ENCODE measurements around the gene EMX2.
A peak's percentile ranks its signal among the peaks of the same experiment; 100 is the strongest.
"Not testable (repeated sequence)": the region's sequence is repeated elsewhere in the genome, so short reads cannot be mapped to it uniquely, and the experiment has no call there.

EMX2 gene

GRCh38 chr10:117542706-117543224 is at the start of gene EMX2:
TSS of gene EMX2 (plus strand) at chr10:117542746. CDS start at chr10:117543268, 522 bp downstream.
- FAIRE-seq, result no peak

DNA sequence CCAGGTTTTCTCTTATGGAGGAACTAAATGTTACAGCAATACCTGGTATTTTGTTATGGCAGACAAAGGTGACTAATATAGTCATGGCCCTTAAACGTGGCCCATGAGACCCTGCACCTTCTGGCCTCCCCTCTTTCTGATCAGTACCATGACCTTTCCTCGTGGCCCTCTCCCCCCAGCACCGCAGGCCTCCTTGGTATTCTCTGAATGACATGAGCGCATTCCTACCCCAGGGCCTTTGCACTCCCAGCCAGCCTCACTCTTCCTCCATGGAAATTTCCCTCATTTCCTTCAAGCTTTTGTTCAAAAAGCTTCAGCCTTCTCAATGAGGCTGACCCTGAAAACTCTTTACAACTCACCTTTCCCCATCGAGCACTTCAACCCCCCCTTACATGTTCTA is 46.5 kb upstream of the EMX2 start:
- no peak for FAIRE-seq

DNA sequence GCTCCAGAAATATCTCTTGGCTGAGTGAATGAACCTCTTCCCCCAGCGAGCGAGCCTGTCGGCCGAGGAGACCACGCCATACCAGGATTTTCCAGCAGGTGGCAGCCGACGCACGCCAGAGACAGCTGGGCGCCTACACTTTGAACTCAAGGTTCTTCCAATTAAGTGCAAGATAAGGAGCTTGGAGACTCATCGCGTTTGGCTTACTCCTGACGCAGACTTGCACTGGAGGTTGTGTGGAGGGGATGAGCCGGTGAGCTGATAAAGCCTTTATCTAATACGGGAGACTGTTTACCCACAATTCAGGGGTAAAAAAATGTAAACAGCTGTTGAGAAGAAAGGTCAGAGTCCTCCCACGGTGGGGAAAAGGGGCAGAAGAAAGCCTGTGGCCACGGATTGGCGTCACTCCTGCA is 45.9 kb upstream of the EMX2 start:
- peak; percentile 88 for FAIRE-seq

DNA sequence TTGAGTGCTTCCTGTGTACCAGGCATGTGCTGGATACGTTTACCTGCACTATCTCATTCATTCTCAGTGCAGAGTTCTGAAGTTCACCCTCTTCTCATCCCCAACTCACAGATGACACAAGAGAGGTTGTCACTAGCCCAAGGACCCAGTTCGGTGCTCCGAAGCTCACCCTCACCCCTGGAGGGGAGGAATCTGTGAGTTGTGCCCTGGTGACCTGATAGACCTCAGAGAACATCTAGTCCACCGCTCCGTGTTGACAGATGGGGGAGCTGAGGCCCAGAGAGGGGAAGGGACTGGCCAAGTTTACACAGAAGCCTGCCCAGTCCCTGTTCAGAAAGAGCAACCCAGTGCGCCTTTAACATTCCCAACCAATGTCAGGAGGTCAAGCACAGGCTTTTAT is 44.8 kb upstream of the EMX2 start:
- no peak for FAIRE-seq

GRCh38 chr10:117499248-117500105 is 43.1 kb upstream of the EMX2 start:
- no peak for FAIRE-seq

GRCh38 chr10:117500456-117500855 is 42.1 kb upstream of the EMX2 start:
- no peak for FAIRE-seq

DNA sequence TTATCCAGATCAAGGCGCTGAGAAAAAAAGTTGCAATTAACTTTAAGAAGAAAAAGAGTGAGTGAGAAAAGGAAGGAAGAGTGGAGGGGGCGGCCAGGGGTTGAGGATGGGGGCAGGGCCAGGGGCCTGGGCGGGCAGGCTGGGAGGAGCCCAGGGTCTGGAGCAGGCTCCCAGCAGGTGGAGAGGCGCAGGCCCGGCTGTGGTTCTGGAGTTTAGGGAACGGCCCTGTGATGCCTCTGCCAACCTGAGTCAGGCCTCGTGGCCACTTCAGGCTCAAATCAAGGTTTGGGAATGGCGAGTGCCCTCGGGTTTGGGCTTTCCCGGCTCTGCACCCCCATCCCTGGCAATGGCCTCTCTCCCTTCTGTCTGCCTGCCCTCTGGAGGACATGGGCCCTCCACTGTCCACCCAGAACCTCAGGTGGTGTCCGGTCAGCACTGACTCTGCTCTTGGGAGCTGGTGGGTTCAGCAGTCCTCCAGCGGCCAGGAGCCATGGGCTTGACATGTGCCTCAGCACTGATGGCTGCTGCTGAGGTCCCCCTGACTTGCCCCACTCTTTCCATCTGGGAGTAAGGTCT is 41.0 kb upstream of the EMX2 start:
- no peak for FAIRE-seq

- no peak for FAIRE-seq
Observed at GRCh38 chr10:117502421-117503243, 39.9 kb upstream of the EMX2 start.

DNA sequence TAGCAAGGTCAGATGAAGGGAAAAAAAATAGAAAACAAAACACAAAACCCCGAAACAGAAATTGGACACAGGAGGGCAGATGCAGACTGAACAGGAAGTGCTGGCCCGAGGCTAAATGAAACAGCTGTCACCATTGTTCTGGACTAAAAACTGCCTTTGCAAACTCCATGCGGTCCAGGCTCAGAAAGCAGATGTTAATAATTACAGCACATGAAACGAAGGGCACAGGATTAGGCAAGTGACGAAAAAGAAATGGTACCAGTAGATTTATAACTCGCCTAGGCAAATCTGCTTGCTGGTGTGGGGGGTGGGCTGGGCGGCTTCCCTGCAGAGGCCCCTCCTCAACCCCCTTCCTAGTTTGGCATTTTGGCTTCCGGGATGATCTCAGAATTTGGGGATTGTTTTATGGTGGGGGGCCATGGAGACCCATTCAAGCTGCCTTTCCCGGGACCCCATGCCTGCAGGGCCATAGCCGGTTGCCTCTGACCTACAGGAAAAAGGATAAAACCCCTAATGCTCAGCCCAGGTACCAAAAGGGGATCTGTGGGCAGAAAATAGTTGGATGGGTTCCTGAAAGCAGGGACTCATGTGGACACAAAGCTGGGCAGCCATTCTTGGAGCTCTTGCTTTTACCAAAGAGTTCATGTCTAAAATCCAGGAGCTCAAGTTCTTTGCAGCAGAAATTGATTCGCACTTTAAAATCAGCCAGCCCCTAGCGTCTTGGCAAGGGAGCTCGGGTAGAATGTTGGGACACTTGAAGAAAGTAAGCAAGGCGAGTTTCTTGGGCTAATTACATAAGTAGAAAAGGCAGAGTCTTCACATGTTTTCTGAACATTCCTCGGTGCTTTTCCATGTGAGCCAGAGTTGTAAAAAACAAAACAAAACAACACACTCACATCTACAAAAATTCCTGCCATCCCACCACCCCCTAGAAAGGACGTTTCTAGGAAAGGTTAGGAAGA is 39.0 kb upstream of the EMX2 start:
- FAIRE-seq, result peak; percentile 90

- FAIRE-seq, result no peak
Observed at GRCh38 chr10:117504562-117504961, 38.0 kb upstream of the EMX2 start.

- FAIRE-seq, result not testable (repeated sequence)
Observed at GRCh38 chr10:117507081-117507480, 35.5 kb upstream of the EMX2 start.

DNA sequence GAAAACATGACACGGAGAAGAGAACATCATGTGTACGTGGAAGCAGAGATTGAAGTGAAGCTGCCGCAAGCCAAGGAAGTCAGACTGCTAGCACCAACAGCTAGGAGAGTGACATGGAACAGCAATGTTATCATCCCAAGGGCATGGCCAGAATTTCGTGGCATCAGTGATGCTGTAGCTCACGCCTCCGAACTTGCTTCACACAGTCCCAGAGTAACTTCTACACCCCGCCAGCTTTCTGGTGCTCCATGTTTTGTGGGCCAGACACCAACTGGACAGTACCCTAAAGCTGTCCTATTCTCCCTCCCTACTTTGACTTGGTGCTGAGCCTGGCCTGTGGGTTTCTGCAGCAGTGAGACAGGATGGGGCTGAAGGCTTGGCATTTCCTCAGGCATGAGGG is 33.0 kb upstream of the EMX2 start:
- FAIRE-seq, result no peak

- FAIRE-seq, result no peak
Observed at GRCh38 chr10:117511601-117512390, 30.8 kb upstream of the EMX2 start.

GRCh38 chr10:117514971-117515370 is 27.6 kb upstream of the EMX2 start:
- no peak for FAIRE-seq

- peak; percentile 78 for FAIRE-seq
Observed at GRCh38 chr10:117516681-117517080, 25.9 kb upstream of the EMX2 start.

DNA sequence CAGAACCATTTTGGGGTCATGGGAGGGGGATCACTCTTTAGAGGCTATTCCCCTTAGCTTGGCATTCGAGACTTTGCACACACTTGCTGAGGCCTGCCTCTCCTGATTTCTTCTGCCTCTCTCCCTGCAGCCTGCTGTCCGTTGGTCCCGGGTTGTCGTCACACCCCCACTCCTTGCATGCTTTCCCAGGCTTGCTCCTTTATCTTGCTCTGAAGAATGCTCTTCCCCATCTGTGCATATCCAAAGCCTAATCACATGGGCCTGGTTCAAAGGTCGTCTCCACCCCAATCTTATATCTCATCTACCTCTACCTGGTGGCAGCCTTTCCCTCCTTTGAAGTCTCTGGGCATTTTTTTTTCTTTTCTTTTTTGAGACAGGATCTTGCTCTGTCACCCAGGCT is 24.3 kb upstream of the EMX2 start:
- no peak for FAIRE-seq

GRCh38 chr10:117519286-117519685 is 23.3 kb upstream of the EMX2 start:
- FAIRE-seq, result peak; percentile 83

DNA sequence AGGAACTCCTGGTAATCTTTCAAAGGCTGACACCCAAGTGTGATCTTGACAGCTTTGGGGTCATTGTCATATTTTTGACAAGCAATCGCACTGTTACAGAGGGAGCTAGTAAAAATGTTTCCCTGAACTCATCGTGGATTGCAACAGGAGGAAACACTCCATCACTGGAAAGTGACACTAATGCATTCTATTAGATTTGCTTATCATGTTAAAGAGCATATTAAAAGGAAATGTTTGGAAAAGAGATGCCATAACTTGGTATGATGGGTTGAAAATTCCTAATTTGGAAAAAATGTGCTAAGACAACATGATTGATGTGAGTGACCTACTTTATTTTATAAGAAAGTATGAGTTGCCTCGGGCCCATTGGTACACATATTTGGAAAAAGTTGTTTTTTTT is 22.7 kb upstream of the EMX2 start:
- no peak for FAIRE-seq

DNA sequence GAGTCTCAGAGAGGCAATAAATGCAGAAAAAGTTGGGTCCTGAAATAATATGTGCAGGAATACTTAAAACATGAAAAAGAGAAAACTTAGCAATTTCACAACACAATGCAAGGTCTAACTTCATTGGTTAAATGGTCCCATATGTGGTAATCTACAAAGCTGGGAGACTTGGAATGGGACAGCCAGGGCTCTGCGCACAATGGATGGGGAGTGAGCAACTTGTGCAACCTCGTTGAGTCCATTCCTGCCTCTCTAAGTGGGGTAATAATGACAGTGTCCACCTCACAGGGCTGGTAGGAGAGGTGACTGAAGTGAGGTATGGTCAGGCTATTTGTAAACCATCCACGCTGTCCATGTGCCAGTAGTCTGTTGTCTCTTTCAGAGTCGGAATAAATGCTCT is 11.8 kb upstream of the EMX2 start:
- no peak for FAIRE-seq

- FAIRE-seq, result no peak
Observed at GRCh38 chr10:117531371-117532002, 11.1 kb upstream of the EMX2 start.

GRCh38 chr10:117532003-117532385 is 10.6 kb upstream of the EMX2 start:
- FAIRE-seq, result no peak
